GM19455 (cell line): ENCODE results near the gene PTPMT1.
A peak's percentile ranks its signal among the peaks of the same experiment; 100 is the strongest.

Source experiments
- ATAC-seq: cut with Tn5 transposase; IDR thresholded peaks from one replicate; pipeline ENCODE4 v1.9.1; 2021; ENCODE audit not compliant: unreplicated experiment

PTPMT1 gene

GRCh38 chr11:47578524-47579494, 13.4 kb downstream of the PTPMT1 start, which contains the start of the genes KBTBD4 and NDUFS3:
KBTBD4 (minus strand) TSS chr11:47578970; CDS start chr11:47578951, 19 bp downstream.
NDUFS3 (plus strand) TSS chr11:47579074; CDS start chr11:47579092, 18 bp downstream.
- peak; percentile 91 for ATAC-seq

DNA sequence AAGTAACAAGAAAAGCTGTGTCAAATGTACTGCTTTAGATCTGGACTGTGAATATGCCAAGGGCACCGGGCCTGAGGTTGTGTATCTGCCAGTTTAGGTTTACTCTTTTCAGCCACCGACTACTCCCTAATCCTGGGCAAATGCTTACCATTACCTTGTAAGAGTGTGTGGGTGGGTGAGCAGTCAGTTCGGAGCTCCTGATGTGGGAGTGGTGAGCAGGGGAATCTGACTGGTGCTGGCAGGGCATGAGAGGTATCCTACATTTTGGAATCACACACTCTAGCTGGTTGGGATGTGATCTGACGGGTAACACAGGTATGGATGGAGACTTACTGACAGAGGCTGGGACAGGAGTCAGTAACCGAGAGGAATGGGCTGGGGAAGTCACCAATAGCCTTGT, 18.4 kb downstream of the PTPMT1 start:
- ATAC-seq = no peak

DNA sequence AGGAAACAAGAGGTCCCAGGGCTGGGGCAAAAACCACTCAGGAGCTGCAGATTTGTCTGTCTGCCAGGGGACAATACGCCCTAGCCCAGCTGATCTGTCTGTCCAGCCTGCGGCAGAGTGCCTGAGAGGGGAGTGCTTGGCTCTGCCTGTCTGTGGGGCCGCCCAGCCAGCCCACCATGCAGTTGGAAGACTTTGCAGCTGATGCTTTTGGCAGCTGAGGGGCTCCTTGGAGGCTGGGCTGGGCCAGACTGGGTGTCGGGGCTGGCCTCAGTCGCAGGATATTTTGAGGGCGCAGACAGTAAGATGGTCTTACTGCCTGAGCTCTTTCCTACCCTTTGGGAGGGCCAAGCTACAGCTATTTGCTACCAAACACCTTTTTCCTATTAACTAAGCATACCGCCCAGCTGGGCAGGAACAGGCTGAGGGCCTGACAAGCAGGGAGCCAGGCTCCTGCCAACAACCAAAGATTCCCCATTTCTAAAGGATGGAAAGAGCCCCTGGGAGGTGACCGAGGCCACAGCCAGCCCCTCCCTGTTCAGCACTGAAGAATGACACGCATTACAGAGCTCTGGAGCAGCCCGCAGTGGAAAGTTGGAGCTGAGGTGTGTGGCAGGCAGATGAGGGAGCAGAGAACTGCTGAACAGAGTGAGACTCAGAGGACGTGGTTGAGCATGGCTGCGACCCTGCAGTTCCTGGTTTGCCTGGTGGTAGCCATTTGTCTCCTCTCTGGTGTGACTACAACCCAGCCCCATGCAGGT, 20.9 kb downstream of the PTPMT1 start, which contains the start of gene FAM180B:
Gene FAM180B (plus strand): TSS at position 581 of the 758 bp plus-strand sequence. CDS start 91 bp downstream, at position 672.
- ATAC-seq = no peak

- ATAC-seq = no peak
Observed at GRCh38 chr11:47587039-47587716, 21.8 kb downstream of the PTPMT1 start.

GRCh38 chr11:47587723-47588326, 22.4 kb downstream of the PTPMT1 start:
- no peak for ATAC-seq

DNA sequence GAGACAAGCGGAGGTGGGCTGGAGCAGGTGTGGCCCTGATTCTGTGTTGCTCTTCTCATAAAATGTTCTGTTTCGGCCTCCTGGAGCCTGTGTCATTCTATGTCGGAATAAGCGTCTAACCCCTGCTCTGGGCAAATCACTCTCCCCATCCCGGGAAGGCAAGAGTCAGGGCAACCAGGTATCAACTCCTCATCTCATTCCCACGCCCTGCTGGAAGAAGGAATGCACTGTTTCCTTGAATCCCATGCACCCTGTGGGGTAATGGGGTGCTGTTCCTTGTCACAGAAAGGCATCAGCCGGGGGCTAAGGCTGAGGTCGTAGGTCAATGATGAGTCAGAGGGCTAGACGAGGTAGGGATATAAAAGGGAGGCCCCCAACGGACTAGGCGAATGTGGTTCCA, 23.7 kb downstream of the PTPMT1 start:
- ATAC-seq = no peak

GRCh38 chr11:47589584-47589976, 24.2 kb downstream of the PTPMT1 start:
- no peak for ATAC-seq

- ATAC-seq = no peak
Observed at GRCh38 chr11:47589977-47590861, 24.8 kb downstream of the PTPMT1 start.

DNA sequence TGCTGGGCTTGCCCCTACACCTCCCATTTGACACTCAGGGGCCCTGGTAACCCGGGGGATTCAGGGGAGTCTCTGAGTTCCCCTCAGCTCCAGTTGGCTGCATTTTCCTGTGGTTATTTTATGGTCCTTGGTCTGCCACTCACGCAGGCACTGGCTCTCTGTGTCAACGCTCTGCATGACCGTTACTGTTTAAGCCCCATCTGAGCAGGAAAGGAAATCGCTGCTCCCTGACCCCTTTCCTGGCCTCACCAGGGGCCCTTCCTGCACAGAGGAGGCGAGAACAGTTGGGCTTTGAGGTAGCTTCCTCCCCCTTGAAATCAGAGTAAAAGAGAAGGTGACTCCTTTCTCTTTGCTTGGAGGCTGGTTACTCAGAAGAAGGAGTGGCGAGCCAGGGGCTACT, 26.4 kb downstream of the PTPMT1 start:
- ATAC-seq = no peak

DNA sequence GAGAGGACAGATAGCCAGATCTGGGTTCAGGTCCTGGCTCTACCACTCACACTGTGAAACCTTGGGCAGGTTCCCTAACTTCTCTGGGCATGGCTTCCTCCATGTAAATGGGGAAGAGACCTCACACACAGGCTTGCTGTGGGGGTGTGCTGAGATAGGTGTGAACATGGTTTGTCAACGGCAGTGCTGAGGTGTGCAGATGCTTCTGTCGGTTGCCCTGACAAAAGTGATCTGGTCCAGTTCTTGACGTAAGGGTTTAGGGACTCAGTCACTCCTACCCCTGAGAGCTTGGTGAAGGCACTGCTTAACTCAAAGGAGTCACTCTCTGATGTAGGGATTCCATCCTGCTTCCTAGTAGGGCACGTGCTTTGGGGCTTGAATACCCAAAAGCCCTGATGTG, 26.9 kb downstream of the PTPMT1 start:
- ATAC-seq = no peak

GRCh38 chr11:47592970-47593369, 27.6 kb downstream of the PTPMT1 start:
- no peak for ATAC-seq

DNA sequence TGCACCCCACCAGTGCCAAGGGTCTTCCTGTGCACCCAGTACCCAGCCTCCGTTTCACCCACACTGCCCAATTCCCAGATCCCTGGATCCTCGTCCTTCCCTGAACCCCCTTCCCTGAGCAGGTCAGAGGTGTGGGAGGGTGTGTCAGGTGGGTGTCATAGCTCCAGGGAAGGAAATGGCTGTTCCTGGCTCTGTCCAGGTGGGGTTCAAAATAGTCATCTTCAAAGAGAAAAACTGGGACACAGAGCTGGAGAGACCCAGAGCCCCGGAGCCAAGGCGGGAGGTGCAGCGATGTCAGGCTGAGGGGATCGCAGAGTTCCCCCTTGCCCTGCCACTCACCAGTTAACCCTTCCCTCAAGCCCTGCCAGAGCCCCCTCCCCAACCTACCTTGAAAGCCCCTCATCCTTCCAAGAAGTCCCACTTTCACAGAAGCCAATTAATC, 28.1 kb downstream of the PTPMT1 start:
- no peak for ATAC-seq

- ATAC-seq = no peak
Observed at GRCh38 chr11:47593934-47594855, 28.8 kb downstream of the PTPMT1 start, which contains the start of gene C1QTNF4. C1QTNF4 (minus strand) TSS chr11:47594411; CDS start chr11:47590810, 3,601 bp downstream.

DNA sequence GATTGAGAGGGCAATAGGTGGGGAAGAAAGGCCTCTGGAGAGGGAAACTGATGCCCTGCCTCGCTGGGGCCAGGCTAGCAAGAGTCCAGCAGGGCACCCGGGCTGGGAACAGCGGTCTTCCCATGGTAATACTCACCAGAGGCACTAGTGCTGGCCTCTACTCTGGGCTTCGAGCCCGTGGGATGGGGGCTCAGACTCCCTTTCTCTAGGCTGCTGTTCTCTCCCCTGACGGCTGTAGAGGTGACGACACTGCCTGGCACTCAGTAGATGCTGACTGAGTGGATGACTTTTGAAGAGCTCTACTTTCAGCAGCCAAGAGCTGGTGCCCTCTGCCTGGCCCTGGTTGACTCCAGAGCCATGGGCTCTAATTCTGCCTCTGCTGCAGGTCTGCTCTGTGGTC, 29.6 kb downstream of the PTPMT1 start:
- ATAC-seq = no peak

- ATAC-seq = no peak
Observed at GRCh38 chr11:47595967-47596366, 30.6 kb downstream of the PTPMT1 start.

DNA sequence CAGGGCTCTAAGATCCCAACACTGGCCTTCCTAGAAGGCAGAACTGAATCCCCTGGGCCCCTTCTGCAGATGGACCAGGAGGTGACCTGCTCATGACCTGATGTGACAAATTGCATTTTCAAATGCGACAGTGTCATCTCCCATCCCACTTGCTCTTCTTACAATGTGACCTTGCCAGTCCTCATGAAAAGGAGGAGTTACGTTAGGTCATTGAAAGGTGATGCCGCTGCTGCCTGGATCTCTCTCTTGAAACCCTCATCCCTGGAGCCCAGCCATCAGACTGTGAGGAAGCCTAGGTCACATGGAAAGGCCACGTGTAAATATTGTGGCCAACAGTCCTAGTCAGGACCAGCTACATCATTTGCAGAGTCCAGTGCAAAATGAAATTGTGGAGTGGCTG, 34.5 kb downstream of the PTPMT1 start:
- ATAC-seq = no peak

GRCh38 chr11:47603295-47603694, 37.9 kb downstream of the PTPMT1 start:
- ATAC-seq = no peak

DNA sequence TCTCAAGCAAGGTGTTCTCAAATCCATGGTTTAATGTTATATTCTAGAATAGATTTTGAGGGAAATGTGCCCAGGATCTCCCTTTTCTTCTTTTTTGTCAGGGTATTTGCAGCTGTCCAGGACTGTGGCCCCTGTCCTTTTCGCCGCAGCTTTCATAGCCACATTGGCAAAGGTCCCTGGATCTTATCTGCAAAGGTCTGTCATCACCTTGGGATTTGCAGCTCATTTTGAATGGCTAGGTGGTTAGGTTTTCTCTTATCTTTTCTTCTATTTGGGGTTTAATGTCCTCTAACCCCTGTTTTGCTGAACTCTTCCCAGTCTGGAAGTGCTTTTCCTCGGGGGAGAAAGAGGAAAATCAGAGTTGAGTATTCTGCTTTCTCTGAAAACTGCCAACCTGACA, 40.5 kb downstream of the PTPMT1 start:
- no peak for ATAC-seq
